Measurements from ENCODE around the gene POU4F1.

POU4F1 gene

GRCh38 chr13:78606471-78607408 is 3.4 kb upstream of the POU4F1 start:
- no peak for DNase-seq

- DNase-seq: no peak
Observed at GRCh38 chr13:78604782-78605611, 1.6 kb upstream of the POU4F1 start.

- DNase-seq: no peak
Observed at GRCh38 chr13:78602561-78603239, 652 bp downstream of the POU4F1 start.

GRCh38 chr13:78601874-78602560 is 1.3 kb downstream of the POU4F1 start:
- DNase-seq: no peak

- no peak for DNase-seq
Observed at GRCh38 chr13:78601124-78601873, 2.1 kb downstream of the POU4F1 start.

GRCh38 chr13:78600280-78600883 is 3.0 kb downstream of the POU4F1 start:
- no peak for DNase-seq

GRCh38 chr13:78599645-78600279 is 3.6 kb downstream of the POU4F1 start:
- no peak for DNase-seq

GRCh38 chr13:78598966-78599644 is 4.2 kb downstream of the POU4F1 start:
- DNase-seq: no peak

- DNase-seq: no peak
Observed at GRCh38 chr13:78598116-78598781, 5.1 kb downstream of the POU4F1 start.

GRCh38 chr13:78597602-78597932 is 5.8 kb downstream of the POU4F1 start:
- DNase-seq: no peak

- no peak for DNase-seq
Observed at GRCh38 chr13:78596736-78597601, 6.4 kb downstream of the POU4F1 start.

- no peak for DNase-seq
Observed at GRCh38 chr13:78596399-78596735, 7.0 kb downstream of the POU4F1 start.

GRCh38 chr13:78595495-78596398 is 7.6 kb downstream of the POU4F1 start:
- DNase-seq: no peak

- DNase-seq: no peak
Observed at GRCh38 chr13:78594456-78594975, 8.8 kb downstream of the POU4F1 start.

GRCh38 chr13:78593652-78594455 is 9.5 kb downstream of the POU4F1 start:
- DNase-seq: no peak

GRCh38 chr13:78593129-78593528 is 10.2 kb downstream of the POU4F1 start:
- no peak for DNase-seq

Measured in fibroblast of skin of abdomen (primary cell).